D341Med (cell line): ENCODE results near the gene ZBTB2.

Source experiments
- DNase-seq: peaks from one replicate; pipeline ENCODE4 v3.0.0; 2012; ENCODE audit warnings: low spot score

The ZBTB2 gene

GRCh38 chr6:151391471-151392413 is at the start of gene ZBTB2:
ZBTB2 (minus strand) TSS chr6:151391559; CDS start chr6:151373637, 17,922 bp downstream.
- DNase-seq = peak; percentile 82

- no peak for DNase-seq
These were observed 49.6 kb upstream of the ZBTB2 start for GRCh38 chr6:151440930-151441329.

DNA sequence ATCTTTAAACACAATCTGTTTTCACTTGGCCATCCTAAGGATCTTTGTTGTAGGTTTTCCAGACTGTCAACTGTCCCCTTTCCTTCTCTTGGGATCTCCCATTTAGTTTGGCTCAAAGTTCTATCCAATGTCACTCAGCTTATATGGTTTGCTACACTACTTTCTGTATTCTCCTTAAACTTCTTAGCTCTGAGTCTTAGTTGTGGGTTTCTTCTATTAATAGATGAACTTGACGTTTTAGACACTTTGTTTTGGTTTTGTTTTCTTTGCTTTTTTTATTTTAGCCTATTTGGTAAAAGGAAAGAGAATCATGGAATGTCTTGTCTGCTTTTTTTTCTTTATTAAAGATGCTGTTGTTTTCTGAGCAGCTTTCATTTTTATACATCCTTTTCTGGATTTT is 49.1 kb upstream of the ZBTB2 start:
- no peak for DNase-seq

GRCh38 chr6:151437401-151437800 is 46.0 kb upstream of the ZBTB2 start:
- no peak for DNase-seq

DNA sequence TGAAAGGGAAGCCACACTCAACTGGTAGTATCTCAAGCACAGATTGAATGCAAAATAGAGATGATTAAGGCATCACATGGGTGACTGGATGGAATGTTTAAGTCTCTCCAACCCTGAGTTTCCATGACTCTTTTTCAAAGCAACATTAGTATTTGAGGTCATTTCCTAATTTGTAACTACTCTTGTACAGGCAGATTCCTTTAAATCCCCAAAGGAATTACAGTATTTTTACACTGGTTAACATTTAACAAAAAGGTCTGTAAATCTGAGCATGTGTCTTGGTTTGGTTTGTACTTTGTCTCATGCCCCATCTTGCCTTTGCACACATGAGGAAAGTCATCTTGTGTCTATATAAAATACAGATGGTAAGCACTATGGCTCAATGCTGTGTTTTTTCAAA is 45.4 kb upstream of the ZBTB2 start:
- DNase-seq = no peak

GRCh38 chr6:151436300-151436699 is 44.9 kb upstream of the ZBTB2 start:
- no peak for DNase-seq

GRCh38 chr6:151434369-151434768 is 43.0 kb upstream of the ZBTB2 start:
- DNase-seq = no peak

DNA sequence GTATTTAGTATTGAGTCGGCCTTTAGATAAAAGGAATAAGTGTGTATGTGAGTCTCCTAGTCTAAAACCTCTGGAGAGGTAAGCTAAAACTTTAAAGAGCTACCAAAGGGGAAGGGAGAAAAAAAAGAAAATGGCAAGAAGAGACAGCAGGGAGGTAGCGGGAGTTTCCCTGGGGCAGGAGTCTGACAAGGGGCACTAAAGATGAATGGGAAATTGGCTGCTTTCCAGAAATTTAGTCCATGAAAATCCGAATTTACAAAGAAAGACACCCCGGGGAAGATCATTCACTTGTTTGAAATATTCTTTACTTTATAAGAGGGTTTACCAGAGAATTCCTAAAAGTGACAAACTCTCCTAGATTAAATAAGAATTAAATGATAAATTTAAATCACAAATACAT is 41.3 kb upstream of the ZBTB2 start:
- no peak for DNase-seq

- DNase-seq = no peak
These were observed 40.0 kb upstream of the ZBTB2 start for GRCh38 chr6:151431337-151431736.

DNA sequence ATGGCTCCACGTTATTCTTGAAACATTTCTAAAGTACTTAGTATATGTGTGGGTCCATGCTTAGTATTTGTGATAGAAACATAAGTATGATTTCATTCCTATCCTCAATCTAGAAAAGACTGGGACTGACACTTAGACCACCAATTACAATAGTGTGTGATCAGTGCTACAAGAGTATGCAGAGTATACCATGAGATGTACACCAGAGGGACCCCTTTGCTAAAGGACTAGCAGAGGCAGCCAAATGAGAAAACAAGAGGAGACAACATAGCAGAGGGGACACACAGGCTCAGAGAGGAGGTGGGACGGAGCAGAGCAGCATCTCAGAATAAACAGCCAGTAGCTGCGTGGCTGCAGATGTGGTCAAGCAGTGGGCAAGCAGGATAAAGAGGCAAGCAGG is 39.5 kb upstream of the ZBTB2 start:
- no peak for DNase-seq

GRCh38 chr6:151428093-151428735 is 36.9 kb upstream of the ZBTB2 start:
- no peak for DNase-seq

DNA sequence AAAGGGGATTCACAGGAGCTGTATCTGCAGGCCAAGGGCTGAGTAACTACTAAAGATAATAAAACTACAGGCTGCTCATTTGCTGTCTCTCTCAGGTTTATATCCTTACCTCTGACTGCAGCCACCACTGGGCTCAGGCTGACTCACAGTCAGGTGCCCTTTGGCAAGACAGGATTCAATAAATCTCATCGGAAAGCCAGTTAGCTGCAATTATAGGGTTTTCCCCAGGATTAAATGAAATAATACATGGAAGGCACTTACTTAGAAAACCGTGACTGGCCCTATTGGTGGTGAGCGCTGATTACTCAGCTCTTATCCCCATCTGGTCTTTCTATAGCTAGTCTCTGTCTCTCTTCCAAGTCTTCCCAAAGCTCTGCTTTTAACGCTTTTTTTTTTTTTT is 34.2 kb upstream of the ZBTB2 start:
- DNase-seq = peak; percentile 68

GRCh38 chr6:151422981-151423380 is 31.6 kb upstream of the ZBTB2 start:
- no peak for DNase-seq

DNA sequence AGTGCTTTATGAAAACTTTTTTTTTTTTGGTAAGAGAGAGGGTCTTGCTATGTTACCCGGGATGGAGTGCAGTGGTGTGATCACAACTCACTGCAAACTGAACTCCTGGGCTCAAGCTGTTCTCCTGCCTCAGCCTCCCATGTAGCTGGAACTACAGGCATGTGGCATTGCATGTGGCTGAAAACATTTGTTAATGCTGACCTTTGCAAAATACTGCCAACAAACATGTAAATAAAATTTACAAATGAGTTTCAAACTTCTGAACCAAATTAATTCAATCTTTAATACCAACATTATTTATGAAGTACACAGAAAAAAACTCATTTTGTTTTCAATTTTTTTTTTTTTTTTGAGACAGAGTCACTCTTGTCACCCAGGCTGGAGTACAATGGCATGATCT is 26.1 kb upstream of the ZBTB2 start:
- no peak for DNase-seq

GRCh38 chr6:151414641-151415260 is 23.4 kb upstream of the ZBTB2 start:
- DNase-seq = no peak

DNA sequence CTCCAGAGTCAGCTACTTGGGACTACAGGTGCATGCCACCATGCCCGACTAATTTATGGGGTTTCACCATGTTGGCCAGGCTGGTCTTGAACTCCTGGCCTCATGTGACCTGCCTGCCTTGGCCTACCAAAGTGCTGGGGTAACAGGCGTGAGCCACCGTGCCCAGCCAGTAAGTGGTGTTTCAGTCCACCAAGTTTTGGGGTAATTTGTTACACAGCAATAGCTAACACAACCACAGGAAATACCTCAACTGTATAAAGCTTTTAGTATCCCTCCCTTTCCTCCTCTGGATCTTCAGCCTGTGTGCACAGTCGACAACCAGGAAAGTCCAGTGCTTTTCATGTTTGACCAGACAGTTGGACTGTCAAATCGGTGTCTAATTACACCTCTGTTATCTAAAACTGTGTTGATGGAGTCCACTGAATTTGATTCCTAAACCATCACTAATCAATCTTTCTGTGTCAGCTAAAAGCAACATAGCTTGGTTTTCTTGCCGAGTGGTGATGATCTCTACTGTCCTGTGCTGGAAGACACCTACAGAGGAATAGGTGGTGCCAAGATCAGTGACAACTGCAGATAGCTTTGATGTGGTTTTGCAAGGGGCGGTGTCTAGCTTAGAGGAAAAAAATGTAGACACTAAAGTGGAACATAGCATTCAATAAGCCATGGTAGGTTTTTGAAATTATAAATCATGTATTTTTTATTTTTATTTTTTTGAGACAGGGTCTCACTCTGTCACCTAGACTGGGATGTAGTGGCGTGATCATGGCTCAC is 22.2 kb upstream of the ZBTB2 start:
- no peak for DNase-seq

GRCh38 chr6:151412909-151413308 is 21.6 kb upstream of the ZBTB2 start:
- no peak for DNase-seq

- DNase-seq = no peak
These were observed 18.3 kb upstream of the ZBTB2 start for GRCh38 chr6:151409679-151410078.

- no peak for DNase-seq
These were observed 17.9 kb upstream of the ZBTB2 start for GRCh38 chr6:151409260-151409659.

DNA sequence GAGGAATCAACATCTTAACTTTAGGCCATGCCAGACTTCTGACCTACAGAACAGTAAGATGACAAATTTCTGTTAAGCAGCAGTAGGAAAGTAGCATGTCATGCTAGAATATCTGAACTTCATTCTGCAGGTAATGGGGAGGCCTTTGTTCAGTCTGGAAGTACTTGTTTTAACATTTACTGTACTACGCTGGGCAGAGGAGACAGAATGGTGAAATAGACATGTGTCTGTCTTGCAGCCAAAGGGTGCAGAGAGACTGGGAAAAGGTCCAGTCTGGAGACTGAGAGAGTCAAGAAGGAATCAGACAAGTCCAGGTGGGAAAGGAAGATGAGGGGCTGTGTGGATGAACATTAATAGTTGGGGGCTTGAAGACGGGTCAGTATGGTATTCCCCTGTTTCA is 17.5 kb upstream of the ZBTB2 start:
- no peak for DNase-seq

DNA sequence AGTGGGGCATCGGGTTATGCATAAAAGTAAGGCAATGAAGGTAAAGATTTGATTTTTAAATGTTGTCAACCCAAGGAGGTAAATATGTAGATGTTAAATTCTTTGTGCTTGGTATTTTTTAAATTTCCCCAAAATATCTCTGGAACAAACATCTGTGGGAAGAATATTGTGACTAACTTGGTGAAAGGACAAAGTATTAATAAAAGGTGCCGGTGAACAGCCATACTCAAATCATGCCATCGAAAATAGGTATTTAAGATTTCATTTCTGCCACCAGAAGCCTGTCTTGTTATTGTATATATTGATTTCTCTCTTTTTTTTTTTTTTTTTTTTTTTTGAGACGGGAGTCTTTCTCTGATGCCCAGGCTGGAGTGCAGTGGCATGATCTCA is 12.6 kb upstream of the ZBTB2 start:
- no peak for DNase-seq

- DNase-seq = no peak
These were observed 10.9 kb upstream of the ZBTB2 start for GRCh38 chr6:151402228-151402627.
